ENCODE results near the gene DNAJC3.
"Not testable (repeated sequence)": the region's sequence is repeated elsewhere in the genome, so short reads cannot be mapped to it uniquely, and the experiment has no call there.

Gene DNAJC3

GRCh38 chr13:95713651-95714050 lies 36.7 kb downstream of the DNAJC3 start:
- no peak for DNase-seq (ENCODE audit: low read depth in 2 of 3, low spot score in 1 of 3)

- DNase-seq (ENCODE audit: low read depth in 2 of 3, low spot score in 1 of 3): no peak
These were observed 37.3 kb downstream of the DNAJC3 start for GRCh38 chr13:95714142-95714832.

- no peak for DNase-seq (ENCODE audit: low read depth in 2 of 3, low spot score in 1 of 3)
These were observed 39.3 kb downstream of the DNAJC3 start for GRCh38 chr13:95716231-95716630.

GRCh38 chr13:95722241-95722640 lies 45.3 kb downstream of the DNAJC3 start:
- no peak for DNase-seq (ENCODE audit: low read depth in 2 of 3, low spot score in 1 of 3)

- DNase-seq (ENCODE audit: low read depth in 2 of 3, low spot score in 1 of 3): no peak
These were observed 46.5 kb downstream of the DNAJC3 start for GRCh38 chr13:95723438-95723837.

- no peak for DNase-seq (ENCODE audit: low read depth in 2 of 3, low spot score in 1 of 3)
These were observed 47.3 kb downstream of the DNAJC3 start for GRCh38 chr13:95724252-95724651.

GRCh38 chr13:95726876-95727275 lies 49.9 kb downstream of the DNAJC3 start:
- no peak for DNase-seq (ENCODE audit: low read depth in 2 of 3, low spot score in 1 of 3)

GRCh38 chr13:95728957-95729356 lies 52.0 kb downstream of the DNAJC3 start:
- no peak for DNase-seq (ENCODE audit: low read depth in 2 of 3, low spot score in 1 of 3)

GRCh38 chr13:95734124-95734523 lies 57.2 kb downstream of the DNAJC3 start:
- DNase-seq (ENCODE audit: low read depth in 2 of 3, low spot score in 1 of 3): no peak

- not testable (repeated sequence) for DNase-seq (ENCODE audit: low read depth in 2 of 3, low spot score in 1 of 3)
These were observed 63.4 kb downstream of the DNAJC3 start for GRCh38 chr13:95740071-95740978.

- DNase-seq (ENCODE audit: low read depth in 2 of 3, low spot score in 1 of 3): no peak
These were observed 64.0 kb downstream of the DNAJC3 start for GRCh38 chr13:95740979-95741320.

- DNase-seq (ENCODE audit: low read depth in 2 of 3, low spot score in 1 of 3): no peak
These were observed 64.9 kb downstream of the DNAJC3 start for GRCh38 chr13:95741584-95742563.

GRCh38 chr13:95743192-95743591 lies 66.3 kb downstream of the DNAJC3 start:
- no peak for DNase-seq (ENCODE audit: low read depth in 2 of 3, low spot score in 1 of 3)

GRCh38 chr13:95745289-95745688 lies 68.3 kb downstream of the DNAJC3 start:
- DNase-seq (ENCODE audit: low read depth in 2 of 3, low spot score in 1 of 3): no peak

GRCh38 chr13:95745752-95746151 lies 68.8 kb downstream of the DNAJC3 start:
- no peak for DNase-seq (ENCODE audit: low read depth in 2 of 3, low spot score in 1 of 3)

GRCh38 chr13:95749545-95749944 lies 72.6 kb downstream of the DNAJC3 start:
- no peak for DNase-seq (ENCODE audit: low read depth in 2 of 3, low spot score in 1 of 3)

- no peak for DNase-seq (ENCODE audit: low read depth in 2 of 3, low spot score in 1 of 3)
These were observed 75.7 kb downstream of the DNAJC3 start for GRCh38 chr13:95752677-95753076.

- DNase-seq (ENCODE audit: low read depth in 2 of 3, low spot score in 1 of 3): no peak
These were observed 77.1 kb downstream of the DNAJC3 start for GRCh38 chr13:95754069-95754468.

- DNase-seq (ENCODE audit: low read depth in 2 of 3, low spot score in 1 of 3): no peak
These were observed 79.1 kb downstream of the DNAJC3 start for GRCh38 chr13:95756072-95756471.

- DNase-seq (ENCODE audit: low read depth in 2 of 3, low spot score in 1 of 3): not testable (repeated sequence)
These were observed 85.7 kb downstream of the DNAJC3 start for GRCh38 chr13:95762626-95763025.

GRCh38 chr13:95763601-95764000 lies 86.7 kb downstream of the DNAJC3 start:
- DNase-seq (ENCODE audit: low read depth in 2 of 3, low spot score in 1 of 3): no peak

Data from stimulated activated CD4-positive, alpha-beta T cell treated with anti-CD3 and anti-CD28 coated beads, Interleukin-12 subunit alpha, Interleukin-12 subunit beta, amount 100 ng/mL, for 48 hours (primary cell).